Hypothalamus (tissue), 51 donors: ENCODE measurements around the gene P3H3.

ENCODE experiments used
- DNase-seq, 51 donors: peaks; one replicate each; lab custom pipeline; 2025; lab: John Stamatoyannopoulos, UW

P3H3 gene

DNA sequence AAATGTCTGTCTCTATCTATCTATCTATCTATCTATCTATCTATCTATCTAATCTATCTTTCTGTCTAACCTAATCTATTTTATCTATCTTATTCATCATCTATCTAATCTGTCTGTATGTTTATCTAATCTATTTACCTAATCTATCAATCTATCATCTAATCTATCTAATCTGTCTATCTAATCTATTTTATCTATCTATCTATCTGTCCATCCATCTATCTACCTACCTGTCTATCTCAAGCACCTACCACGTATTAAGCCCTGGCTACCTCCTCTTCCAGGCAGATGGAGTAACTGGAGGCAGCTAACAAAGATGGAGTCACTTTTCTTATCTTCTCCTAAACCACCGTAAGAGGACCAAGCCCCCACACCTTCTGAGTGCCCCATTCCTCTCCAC lies 33.1 kb upstream of the P3H3 start:
- DNase-seq: no peak

DNA sequence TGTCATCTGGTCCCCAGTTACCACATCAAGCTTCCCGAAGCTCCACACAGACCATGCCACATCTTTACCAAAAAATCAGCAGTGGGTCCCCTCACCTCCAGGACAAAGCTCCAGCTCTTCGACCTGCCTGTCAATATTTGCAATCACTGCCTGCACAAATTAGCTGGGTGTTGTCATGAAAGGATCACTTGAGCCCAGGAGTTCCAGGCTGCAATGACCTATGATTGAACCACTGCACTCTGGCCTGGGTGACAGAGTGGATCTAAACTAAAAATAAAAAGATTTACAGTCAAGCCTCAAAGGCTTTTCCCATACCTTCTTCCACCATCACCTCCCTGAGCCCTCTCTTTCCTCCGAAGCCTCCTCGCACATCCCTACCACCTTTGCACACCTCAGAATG lies 31.6 kb upstream of the P3H3 start:
- DNase-seq: no peak

DNA sequence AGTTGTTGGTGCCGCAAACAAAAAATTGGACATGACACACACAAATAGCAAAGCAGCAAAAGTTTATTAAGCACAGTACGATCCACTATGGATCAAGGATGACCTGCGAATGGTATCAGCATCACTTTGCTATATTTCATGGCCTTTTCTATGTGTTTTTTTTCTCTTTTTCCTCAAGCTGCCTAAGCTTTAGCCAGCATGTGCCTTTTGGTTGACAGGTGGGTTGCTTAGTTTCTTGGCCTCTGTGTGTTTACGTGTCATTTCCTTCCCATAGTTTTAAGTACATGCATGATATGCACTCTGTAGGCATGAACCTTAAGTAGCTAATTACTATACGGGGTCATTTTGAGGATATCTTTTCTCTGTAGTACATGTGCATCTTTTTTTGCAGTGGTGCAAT lies 29.1 kb upstream of the P3H3 start:
- no peak for DNase-seq

DNA sequence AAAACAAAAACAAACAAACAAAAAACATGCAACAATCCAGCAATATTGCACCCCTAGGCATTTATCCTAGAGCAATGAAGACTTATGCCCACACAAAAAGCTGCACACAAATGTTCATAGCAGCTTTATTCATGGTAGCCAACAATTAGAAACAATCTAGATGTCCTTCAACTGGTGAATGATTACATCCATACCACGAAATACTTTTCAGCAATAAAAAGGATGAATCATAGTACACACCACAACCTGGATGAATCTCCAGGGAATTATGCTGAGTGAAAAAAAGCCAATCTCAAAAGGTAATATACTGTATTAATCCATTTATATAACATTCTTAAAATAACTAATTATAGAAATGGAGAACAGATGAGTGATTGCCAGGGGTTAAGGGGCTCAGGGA lies 21.0 kb upstream of the P3H3 start:
- DNase-seq: no peak

DNA sequence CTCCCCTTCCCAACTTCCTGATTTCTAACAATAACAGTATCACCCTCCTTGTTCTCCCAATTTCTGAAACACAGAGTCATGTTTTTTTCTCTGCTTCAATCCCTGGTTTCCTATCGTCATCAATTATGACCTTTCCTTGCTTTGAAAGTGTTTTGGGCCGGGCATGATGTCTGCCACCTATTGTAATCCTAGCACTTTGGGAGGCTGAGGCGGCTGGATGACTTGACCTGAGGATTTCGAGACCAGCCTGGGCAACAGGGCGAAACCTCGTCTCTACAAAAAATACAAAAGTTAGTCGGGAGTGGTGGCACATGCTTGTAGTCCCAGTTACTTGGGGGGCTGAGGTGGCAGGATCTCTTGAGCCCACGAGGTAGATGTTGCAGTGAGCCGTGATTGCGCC lies 19.2 kb upstream of the P3H3 start:
- DNase-seq: no peak

DNA sequence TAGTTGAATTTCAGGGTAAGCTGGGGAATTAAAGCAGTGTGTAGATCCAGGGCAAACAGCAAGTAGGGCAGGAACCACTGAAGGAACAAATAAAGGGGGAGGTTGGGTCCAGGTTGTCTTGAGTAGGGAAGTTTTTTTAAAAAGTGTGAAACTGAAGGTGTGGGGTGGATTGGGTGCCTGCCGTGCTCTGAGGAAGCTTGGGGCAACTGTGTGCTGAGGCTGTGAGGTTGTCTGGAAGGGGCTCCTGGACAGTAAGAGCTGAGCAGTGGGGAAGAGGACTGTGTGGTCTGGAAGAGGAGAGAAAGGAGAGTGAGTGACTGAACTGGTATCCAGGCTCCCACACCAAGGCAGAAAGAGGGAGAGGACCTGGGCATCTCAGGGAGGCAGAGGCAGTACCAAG lies 17.4 kb upstream of the P3H3 start:
- DNase-seq: no peak

DNA sequence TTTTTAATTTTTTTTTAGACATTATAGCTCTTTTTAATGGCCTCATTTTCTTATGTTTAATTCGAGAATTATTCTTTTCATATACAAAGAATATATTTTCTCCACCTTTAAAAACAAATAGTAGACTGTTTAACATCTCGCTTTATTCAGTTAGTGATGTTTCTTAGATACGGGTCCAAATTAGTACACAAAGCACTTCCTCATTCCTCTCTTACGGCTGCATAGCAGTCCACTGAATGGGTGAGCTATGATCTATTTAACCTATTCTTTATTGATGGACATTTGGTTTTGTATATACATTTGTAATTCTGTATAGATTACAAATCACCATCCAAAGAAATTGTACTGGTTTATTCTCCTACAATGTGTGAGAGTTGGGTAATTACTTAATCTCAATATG lies 14.8 kb upstream of the P3H3 start:
- DNase-seq: no peak

DNA sequence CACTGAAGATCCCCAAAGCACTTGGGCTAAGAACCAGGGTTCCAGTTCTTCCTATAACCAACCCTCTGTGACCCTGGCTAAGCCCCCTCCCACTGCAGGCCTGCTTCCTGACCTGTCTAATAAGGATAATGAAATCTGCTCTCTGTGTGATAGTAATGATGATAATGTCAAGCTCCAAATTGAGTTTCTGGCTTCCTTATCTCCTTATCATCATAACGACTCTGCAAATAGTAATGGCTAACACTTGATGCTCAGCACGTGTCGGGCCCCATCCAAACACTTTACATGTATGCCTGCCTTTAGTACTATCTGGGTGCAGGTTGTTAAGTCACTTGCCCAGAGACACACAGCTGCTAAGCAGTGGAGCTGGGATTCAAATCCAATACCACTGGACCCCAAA lies 11.6 kb upstream of the P3H3 start:
- no peak for DNase-seq

DNA sequence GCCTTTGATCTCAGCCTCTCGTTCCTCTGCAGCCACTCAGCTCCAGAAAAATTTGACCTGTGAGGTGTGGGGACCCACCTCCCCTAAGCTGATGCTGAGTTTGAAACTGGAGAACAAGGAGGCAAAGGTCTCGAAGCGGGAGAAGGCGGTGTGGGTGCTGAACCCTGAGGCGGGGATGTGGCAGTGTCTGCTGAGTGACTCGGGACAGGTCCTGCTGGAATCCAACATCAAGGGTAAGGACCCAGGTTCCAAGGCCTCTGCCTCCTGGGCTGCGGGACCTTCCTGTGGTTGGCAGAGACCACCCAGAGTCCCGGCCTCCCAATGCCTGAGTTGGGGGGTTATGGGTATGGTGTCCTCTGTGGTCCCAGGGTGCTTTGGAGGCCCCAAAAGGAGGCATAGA lies 11.1 kb upstream of the P3H3 start:
- DNase-seq: no peak

DNA sequence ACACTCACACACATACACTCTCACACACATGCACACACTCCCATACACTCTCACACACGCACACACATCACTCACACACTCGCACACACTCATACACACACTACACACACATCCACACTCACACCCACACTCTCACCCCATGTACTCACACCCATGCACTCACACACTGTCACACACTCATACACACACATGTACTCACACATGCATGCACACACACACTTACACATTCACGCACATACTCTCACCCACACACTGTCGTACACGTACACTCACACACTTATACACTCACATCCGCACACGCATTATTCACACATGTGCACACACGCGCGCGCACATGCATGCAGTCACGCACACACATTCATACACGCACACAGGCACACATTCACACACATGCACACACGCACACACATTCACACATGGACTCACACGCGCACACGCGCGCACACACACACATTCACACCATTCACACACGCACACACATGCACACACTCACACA lies 10.5 kb upstream of the P3H3 start:
- DNase-seq: no peak

DNA sequence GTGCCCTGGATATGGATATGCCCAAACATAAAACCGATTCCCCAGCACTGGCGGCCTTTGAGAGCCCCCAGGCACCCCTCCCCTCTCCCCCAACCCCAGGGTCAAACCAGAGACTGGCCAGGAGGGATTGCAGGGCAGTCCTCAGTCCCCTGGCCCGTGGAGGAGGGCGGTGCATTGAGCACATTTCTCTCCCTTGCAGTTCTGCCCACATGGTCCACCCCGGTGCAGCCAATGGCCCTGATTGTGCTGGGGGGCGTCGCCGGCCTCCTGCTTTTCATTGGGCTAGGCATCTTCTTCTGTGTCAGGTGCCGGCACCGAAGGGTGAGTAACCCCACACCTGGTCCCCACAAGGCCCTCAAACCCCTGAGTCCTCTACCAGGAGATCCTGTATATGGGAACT lies 10.0 kb upstream of the P3H3 start:
- no peak for DNase-seq

DNA sequence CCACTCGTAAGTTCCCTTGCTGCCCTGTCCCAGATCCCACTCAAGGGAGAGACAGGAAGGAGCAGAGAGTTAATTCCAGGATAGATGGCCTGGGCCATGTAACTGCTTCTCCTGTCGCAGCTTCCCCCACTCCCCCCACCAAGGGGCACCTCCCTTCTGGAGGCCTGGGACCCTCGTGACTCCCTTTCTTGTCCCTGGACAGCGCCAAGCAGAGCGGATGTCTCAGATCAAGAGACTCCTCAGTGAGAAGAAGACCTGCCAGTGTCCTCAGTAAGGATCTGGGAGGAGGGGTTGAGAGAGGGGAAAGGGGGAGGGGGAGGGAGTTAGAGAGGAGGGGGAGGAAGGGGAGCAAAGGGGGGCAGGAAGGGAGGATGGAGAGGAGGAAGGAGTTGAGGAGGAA lies 9.6 kb upstream of the P3H3 start:
- DNase-seq: no peak

DNA sequence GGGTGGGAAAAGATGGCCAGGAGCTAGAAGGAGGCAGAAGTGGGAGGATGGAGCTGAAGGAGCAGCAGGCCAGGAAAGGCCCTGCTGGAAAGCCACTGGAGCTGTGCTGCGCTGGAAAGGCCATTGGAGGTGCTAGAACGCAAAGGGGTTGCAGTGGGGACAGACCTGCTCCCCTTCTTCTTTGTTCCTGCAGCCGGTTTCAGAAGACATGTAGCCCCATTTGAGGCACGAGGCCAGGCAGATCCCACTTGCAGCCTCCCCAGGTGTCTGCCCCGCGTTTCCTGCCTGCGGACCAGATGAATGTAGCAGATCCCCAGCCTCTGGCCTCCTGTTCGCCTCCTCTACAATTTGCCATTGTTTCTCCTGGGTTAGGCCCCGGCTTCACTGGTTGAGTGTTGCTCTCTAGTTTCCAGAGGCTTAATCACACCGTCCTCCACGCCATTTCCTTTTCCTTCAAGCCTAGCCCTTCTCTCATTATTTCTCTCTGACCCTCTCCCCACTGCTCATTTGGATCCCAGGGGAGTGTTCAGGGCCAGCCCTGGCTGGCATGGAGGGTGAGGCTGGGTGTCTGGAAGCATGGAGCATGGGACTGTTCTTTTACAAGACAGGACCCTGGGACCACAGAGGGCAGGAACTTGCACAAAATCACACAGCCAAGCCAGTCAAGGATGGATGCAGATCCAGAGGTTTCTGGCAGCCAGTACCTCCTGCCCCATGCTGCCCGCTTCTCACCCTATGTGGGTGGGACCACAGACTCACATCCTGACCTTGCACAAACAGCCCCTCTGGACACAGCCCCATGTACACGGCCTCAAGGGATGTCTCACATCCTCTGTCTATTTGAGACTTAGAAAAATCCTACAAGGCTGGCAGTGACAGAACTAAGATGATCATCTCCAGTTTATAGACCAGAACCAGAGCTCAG lies 8.8 kb upstream of the P3H3 start:
- no peak for DNase-seq

DNA sequence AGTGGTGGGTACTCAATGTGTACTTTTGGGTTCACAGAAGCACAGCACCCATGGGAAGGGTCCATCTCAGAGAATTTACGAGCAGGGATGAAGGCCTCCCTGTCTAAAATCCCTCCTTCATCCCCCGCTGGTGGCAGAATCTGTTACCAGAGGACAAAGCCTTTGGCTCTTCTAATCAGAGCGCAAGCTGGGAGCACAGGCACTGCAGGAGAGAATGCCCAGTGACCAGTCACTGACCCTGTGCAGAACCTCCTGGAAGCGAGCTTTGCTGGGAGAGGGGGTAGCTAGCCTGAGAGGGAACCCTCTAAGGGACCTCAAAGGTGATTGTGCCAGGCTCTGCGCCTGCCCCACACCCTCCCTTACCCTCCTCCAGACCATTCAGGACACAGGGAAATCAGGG lies 8.0 kb upstream of the P3H3 start:
- DNase-seq: no peak

DNA sequence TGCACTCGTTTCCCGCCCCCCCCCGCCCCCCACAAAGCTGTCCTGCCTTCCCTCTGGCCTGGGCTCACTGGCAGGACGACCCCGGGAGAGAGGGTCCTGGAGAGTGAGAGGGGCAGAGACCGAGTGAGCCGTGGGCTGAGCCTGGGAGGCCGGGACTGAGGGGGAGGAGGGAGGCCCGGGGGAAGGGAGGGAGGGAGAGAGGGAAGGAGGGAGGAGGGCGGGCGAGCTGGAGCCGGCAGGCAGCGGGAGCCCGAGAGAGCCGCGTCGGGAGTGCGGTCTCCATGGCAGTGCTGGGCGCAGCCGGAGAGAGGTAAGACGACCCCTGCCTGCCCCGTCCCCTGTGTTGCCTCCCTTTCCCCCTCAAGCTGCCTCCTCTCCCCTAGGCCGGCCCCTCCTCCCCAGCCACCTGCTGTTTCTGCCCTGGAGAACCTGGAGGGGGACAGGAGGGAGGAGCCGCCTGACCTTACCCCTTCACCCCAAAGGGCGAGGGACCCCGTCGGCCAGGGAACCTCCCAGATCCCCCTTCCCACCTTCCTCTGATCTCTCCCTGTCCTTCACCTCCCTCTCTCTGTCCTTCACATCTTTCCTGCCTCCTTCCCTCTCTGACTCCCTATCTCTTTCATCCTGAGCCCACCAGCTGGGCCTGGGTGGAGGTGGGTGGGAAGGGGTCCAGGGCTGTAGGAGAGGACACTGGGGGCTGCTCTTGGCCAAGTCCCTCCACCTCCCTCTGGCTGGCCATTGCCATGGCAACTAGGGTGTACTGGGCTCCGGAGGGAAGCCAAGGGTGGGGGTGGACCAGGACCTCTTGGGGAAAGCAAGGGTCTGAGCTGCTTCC lies 6.4 kb upstream of the P3H3 start, which contains the start of gene GPR162:
TSS of gene GPR162 (plus strand) at position 231 of the 835 bp plus-strand sequence. CDS start 2,078 bp downstream, outside the sequence.
- DNase-seq: peak in 32 of 51 donors; percentile 21 to 84 (median 58)

DNA sequence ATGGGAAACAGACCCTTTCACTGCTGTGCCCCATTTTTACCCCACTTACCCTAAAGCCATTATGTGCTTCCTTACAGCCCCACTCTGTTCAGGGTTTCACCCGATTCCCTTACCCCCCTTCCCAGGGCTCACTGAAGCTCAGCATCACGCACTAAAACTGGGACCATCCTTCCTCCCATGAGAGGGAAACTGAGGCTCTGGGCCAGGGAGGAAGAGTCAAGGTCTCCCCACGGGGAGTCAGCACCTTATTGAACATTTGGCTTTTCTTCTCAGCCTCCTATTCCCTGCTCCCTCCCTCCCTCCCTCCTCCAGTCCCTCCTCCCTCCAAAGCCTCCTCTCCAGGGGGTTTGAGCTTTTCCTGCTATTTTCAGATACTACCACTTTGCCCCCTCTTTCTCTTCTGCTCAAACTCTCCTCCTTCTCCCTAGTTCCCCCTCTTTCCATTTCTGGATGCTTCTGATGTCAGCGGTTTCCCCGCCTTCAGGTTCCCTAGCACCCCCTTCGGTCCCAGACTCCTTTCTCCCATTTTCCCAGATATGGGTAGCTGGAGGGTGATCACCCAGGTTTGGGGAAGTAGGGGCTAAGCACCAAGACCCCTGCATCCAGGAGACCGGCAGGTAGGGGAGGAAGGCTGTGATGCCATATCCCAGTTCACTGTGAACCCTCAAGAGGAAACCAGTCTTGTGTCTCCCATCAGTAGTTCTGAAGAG lies 5.6 kb upstream of the P3H3 start:
- peak in 1 of 51 donors; percentile 19 for DNase-seq

DNA sequence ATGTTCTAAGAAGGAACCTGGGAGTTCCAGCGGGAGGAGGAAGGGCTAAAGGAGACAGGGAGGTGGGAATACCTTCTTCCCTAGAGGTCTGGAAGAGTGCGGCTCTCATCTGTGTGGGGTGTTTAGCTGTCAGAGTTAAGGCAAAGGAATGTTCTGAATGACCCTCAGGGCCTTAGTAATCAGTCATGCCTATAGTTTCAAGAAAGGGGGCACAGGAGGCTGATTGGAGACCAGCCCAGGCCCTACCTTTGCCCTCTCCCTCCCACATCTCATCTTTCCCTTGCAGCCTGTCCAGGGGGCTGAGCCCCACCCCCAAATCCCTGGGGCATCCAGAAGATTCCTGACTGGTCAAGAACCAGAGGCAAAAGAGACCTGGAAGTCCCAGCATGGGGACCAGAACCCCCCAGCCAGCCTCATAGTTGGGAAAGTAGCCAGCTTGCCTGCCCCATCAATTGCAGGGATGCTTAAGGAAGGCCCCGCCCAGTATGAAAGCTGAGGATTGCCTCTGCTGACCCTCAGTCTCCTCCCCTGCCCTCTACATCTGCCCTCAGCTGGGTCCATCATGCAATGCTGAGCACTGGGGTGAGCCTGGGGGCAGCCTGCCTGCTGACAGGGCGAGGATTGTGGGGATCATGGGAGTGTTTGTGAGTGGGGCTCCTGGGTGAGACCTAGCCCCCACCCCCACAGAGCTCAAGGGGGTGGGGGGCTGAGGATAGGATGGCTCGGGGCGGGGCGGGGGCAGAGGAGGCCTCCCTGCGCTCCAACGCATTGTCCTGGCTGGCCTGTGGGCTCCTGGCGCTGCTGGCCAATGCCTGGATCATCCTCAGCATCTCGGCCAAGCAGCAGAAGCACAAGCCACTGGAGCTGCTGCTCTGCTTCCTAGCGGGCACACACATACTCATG lies 4.8 kb upstream of the P3H3 start:
- no peak for DNase-seq

DNA sequence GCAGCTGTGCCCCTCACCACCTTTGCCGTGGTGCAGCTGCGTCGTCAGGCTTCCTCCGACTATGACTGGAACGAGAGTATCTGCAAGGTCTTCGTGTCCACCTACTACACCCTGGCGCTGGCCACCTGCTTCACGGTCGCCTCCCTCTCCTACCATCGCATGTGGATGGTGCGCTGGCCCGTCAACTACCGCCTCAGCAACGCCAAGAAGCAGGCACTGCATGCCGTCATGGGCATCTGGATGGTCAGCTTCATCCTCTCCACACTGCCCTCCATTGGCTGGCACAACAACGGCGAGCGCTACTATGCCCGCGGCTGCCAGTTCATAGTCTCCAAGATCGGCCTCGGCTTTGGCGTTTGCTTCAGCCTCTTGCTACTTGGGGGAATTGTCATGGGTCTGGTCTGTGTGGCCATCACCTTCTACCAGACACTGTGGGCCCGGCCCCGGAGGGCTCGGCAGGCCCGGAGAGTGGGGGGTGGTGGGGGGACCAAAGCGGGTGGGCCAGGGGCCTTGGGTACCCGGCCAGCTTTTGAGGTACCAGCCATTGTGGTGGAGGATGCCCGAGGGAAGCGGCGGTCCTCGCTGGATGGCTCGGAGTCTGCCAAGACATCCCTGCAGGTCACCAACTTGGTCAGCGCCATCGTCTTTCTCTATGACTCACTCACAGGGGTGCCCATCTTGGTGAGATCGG lies 4.0 kb upstream of the P3H3 start:
- DNase-seq: peak in 3 of 51 donors; percentile 13 to 31 (median 18)

DNA sequence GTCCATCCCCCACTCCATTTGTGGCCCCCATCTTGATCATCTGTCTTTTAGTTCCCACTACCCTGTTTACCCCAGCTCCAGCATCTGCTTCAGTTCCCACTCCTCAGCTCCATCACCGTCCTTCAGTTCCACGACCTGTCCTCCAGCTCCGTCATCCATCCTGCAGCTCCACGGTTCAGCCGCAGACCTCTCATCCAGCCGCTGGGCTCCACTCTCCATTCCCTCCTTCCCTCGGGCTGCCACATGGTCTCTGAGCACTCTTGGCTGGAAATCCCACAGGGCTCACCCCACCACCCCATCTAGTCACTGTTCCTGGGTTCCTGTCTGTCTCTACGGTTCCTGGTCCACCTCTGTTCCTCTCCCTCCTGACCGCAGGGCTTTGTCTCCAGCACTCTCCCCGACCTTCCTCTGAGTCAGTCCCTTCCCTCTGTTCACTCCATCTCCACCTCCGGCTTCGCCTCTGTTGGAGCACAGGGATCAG lies 3.3 kb upstream of the P3H3 start:
- DNase-seq: peak in 2 of 51 donors; percentile 51 to 65
